GM21390 (cell line): ENCODE data around the gene CCNY.

Experiments
- ATAC-seq: cut with Tn5 transposase; IDR thresholded peaks from one replicate; pipeline ENCODE4 v1.9.1; 2021; ENCODE audit not compliant: unreplicated experiment

The CCNY gene

DNA sequence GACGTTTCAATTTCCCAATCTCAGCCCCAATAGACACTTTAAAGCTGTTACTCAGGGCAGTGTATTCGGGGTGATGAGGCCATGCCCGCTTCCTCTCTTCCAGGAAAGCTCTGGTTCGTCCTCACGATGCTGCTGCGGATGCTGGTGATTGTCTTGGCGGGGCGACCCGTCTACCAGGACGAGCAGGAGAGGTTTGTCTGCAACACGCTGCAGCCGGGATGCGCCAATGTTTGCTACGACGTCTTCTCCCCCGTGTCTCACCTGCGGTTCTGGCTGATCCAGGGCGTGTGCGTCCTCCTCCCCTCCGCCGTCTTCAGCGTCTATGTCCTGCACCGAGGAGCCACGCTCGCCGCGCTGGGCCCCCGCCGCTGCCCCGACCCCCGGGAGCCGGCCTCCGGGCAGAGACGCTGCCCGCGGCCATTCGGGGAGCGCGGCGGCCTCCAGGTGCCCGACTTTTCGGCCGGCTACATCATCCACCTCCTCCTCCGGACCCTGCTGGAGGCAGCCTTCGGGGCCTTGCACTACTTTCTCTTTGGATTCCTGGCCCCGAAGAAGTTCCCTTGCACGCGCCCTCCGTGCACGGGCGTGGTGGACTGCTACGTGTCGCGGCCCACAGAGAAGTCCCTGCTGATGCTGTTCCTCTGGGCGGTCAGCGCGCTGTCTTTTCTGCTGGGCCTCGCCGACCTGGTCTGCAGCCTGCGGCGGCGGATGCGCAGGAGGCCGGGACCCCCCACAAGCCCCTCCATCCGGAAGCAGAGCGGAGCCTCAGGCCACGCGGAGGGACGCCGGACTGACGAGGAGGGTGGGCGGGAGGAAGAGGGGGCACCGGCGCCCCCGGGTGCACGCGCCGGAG, 271.4 kb downstream of the CCNY start:
- no peak for ATAC-seq

DNA sequence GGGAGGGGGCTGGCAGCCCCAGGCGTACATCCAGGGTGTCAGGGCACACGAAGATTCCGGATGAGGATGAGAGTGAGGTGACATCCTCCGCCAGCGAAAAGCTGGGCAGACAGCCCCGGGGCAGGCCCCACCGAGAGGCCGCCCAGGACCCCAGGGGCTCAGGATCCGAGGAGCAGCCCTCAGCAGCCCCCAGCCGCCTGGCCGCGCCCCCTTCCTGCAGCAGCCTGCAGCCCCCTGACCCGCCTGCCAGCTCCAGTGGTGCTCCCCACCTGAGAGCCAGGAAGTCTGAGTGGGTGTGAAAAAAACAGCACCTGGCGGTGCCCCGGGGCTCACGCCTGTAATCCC, 272.0 kb downstream of the CCNY start:
- ATAC-seq, result no peak

DNA sequence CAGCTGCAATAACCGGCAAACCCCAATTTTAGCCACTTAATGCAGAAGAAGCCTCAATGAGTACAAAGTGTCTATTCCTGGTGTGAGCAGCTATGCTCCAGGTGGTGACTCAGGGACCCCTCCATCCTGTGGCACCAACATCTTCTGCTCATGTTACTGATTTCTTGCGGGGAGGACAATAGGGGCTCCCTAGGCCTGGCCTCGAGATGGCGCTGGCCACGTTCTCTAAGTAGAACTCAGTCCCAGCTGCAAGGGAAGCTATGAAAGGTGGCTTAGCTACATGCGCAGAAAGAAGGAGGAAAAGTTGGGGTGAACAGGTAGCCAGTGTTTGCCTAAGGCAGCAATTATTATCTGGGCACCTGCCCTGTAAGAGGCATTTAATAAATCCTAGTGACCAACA, 275.4 kb downstream of the CCNY start:
- no peak for ATAC-seq

DNA sequence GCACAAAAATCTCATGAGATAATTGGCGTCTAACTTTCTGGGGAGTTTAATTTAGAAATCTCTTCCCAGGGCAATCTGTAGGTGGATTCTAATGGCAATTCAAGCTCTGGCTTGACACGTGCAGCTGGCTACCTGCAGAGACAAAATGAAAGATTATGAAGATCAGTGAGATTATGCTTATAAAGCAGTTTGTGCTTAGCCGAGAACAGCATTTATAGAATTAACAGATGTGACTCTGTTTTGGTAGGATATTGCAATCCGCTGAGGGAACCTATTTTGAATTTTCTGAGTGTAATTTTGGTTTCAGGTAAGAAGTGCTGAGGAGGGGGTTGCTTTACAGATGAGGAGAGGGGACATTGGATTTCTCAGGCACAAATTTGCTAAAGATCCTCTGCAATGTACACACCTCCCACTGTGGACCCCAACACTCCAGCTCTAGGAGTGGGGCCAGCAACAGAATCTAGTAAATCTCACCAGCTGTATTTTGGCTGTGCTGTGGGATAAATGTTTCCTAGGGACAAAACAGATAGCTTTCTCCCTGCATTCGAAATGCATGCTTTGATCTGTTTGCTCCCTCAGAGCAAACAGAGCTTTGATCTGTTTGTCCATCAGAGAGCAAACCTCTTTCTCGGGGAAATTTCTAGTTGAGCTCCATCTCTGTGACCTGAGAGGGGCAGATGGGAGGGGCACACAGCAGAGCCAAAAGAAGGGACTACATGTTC, 276.2 kb downstream of the CCNY start:
- no peak for ATAC-seq

DNA sequence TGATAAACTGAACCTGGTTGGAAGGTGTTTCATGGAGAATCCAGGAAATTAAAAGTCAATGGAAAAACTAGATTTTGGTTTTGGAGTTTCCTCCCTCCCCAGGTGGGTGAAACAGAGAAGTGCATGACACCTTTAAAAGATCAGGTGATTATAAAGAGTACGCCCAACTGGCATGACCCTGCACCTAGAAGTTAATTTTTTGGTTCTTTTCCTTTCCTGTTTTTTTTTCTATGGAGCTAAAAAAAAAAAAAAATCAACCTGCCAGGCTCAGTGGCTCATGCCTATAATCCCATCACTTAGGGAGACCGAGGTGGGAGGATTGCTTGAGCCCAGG, 276.8 kb downstream of the CCNY start:
- no peak for ATAC-seq

DNA sequence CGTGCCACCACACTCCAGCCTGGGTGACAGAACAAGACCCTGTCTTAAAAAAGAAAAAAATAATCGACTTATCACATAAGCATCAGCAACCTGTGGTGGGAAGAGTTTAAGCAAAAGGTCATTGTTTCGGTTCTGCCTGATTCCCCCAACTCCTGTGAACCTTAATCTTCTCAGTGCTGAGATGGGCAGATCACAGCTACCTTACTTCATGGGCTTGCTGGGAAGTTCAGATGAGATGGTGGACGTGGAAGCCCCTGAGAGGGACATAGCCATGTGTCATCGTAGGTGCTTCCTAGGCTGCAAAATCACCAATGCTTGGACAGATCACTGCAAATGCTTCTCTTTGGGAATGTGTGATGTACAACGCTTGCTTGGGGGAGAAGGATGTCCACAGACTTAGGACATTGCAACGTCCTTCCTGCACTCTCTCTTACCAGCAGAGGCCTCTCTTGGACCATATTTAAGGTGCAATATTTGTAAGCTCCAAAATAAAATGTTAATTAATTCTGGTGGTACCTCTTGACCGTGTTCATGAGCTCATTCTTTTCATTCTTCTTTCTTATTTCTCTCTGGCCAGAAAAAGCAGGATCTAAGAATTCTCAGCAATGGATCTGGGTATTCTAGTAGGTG, 277.4 kb downstream of the CCNY start:
- ATAC-seq, result no peak

DNA sequence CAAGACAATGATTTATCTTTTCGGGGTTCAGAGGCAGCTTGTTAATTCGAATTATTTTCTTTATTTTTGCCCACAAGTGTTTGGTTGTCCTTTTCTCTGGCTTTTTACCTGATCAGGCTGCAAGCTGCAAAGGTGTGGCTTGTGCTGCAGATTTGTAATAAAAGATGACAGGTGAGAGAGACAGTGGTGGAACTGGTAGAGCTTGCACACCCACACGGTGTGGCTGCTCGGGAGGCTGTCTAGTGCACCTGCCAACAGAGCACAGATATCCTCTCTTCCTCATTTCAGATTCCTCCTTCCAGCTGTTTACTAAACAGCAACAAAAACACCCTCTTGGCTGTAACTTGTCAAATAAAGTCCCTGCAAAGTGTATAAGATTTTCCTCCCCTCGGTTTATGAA, 278.0 kb downstream of the CCNY start:
- ATAC-seq, result no peak
